OCI-LY3 (cell line): Measurements from ENCODE around the gene SLC7A7.

Source experiments
- H2AFZ ChIP-seq: fragments of 200-600, 300-600 bp; shearing (Covaris generic); 2 replicates; pipeline ENCODE4 v1.6.0; 2014; ENCODE audit warnings: antibody characterized with exemption, low read depth, low read length
- H3K27ac ChIP-seq: fragments of 200-600, 300-600 bp; sonication (generic); 2 replicates; pipeline ENCODE4 v1.5.1; 2014; ENCODE audit warnings: mild to moderate bottlenecking, low read length, moderate library complexity, mixed read lengths
- H3K27me3 ChIP-seq: fragments of 200-600, 300-600 bp; sonication (generic); 2 replicates; pipeline ENCODE4 v1.6.1; 2014; ENCODE audit warnings: low read depth, low read length, mixed read lengths
- H3K36me3 ChIP-seq: fragments of 200-600, 300-600 bp; sonication (generic); replicated peaks from 2 replicates; pipeline ENCODE3; 2014; ENCODE audit warnings: low read depth, low read length, mixed read lengths
- H3K4me1 ChIP-seq: fragments of 300-600, 200-600 bp; sonication (generic); 2 replicates; pipeline ENCODE4 v1.6.1; 2014; ENCODE audit warnings: low read length, mixed read lengths
- H3K4me2 ChIP-seq: fragments of 200-600, 300-600 bp; sonication (generic); 2 replicates; pipeline ENCODE4 v1.6.1; 2014; ENCODE audit warnings: low read length, mixed read lengths
- H3K4me3 ChIP-seq: fragments of 300-600, 200-600 bp; sonication (generic); 2 replicates; pipeline ENCODE4 v1.5.1; 2014; ENCODE audit warnings: antibody characterized with exemption, mild to moderate bottlenecking, low read length, moderate library complexity
- H3K79me2 ChIP-seq: fragments of 300-600, 200-600 bp; shearing (Covaris generic); 2 replicates; pipeline ENCODE4 v1.6.1; 2014; ENCODE audit warnings: mild to moderate bottlenecking, low read length, mixed read lengths
- H3K9ac ChIP-seq: fragments of 300-600, 200-600 bp; shearing (Covaris generic); 2 replicates; pipeline ENCODE4 v1.6.0; 2014; ENCODE audit warnings: mild to moderate bottlenecking, low read length, moderate library complexity
- H3K9me3 ChIP-seq: fragments of 200-600, 300-600 bp; shearing (Covaris generic); 2 replicates; pipeline ENCODE4 v1.6.1; 2014; ENCODE audit warnings: low read length, mixed read lengths; ENCODE audit not compliant: insufficient read depth
- H4K20me1 ChIP-seq: fragments of 200-600, 300-600 bp; sonication (generic); 2 replicates; pipeline ENCODE4 v1.6.1; 2016; ENCODE audit warnings: low read length, mixed read lengths; ENCODE audit not compliant: insufficient read depth
- CTCF ChIP-seq: fragments of 200-600, 300-600 bp; sonication (generic); IDR thresholded peaks from 2 replicates; pipeline ENCODE4 v1.5.1; 2014; ENCODE audit warnings: antibody characterized with exemption, low read length, low read depth
- EZH2phosphoT487 ChIP-seq: fragments of 200-600 bp; shearing (Covaris generic); IDR thresholded peaks from 2 replicates; pipeline ENCODE4 v1.6.1; 2018; ENCODE audit warnings: antibody characterized with exemption, mixed run types, low read depth

The SLC7A7 gene

GRCh38 chr14:22824711-22825359 is 9.6 kb upstream of the SLC7A7 start:
- Histone ChIP-seq H3K27ac (no peak overlapping the region), H3K4me1 (peaks cover 18% of the 10 kb centered on the region), H3K4me3 (peak overlapping the region; percentile 29), H3K36me3 (no peaks in the 10 kb centered on the region), H3K9ac (no peak overlapping the region; the same call in 1 of the 2 replicates), H3K9me3 (no peaks in the 10 kb centered on the region), H4K20me1 (no peaks in the 10 kb centered on the region), H2AFZ (peak overlapping the region; percentile 99), H3K79me2 (peaks cover 1% of the 10 kb centered on the region), H3K4me2 (peak overlapping the region; percentile 40), H3K27me3 (no peaks in the 10 kb centered on the region)
- TF ChIP-seq CTCF (no peak), EZH2phosphoT487 (no peak)

GRCh38 chr14:22822571-22823098 is 7.4 kb upstream of the SLC7A7 start:
- Histone ChIP-seq H4K20me1 (no peaks in the 10 kb centered on the region), H3K4me3 (peak overlapping the region; percentile 75), H3K4me1 (peaks cover 24% of the 10 kb centered on the region), H3K36me3 (no peaks in the 10 kb centered on the region), H2AFZ (peak overlapping the region; percentile 77), H3K9ac (peak overlapping the region; percentile 49), H3K79me2 (no peaks in the 10 kb centered on the region), H3K9me3 (no peaks in the 10 kb centered on the region), H3K4me2 (peak overlapping the region; percentile 83), H3K27ac (no peak overlapping the region), H3K27me3 (no peaks in the 10 kb centered on the region)
- TF ChIP-seq CTCF, result peak; percentile 87
- TF ChIP-seq EZH2phosphoT487, result no peak

GRCh38 chr14:22822016-22822570 is 6.9 kb upstream of the SLC7A7 start:
- H3K4me2 ChIP-seq, result peak overlapping the region; percentile 83
- H3K27ac ChIP-seq, result no peak overlapping the region
- peak overlapping the region; percentile 75 for H3K4me3 ChIP-seq

More at GRCh38 chr14:22822016-22822570, 6.9 kb upstream of the SLC7A7 start:
- H3K36me3 ChIP-seq, result no peaks in the 10 kb centered on the region
- H3K9me3 ChIP-seq, result no peaks in the 10 kb centered on the region
- no peaks in the 10 kb centered on the region for H3K79me2 ChIP-seq
- H3K9ac ChIP-seq, result peak overlapping the region; percentile 49; the same call in 1 of the 2 replicates
- H4K20me1 ChIP-seq, result no peaks in the 10 kb centered on the region
- peak overlapping the region; percentile 77 for H2AFZ ChIP-seq
- no peaks in the 10 kb centered on the region for H3K27me3 ChIP-seq
- no peak for TF ChIP-seq EZH2phosphoT487
- no peak for TF ChIP-seq CTCF
- peaks cover 24% of the 10 kb centered on the region for H3K4me1 ChIP-seq
